Esophagus muscularis mucosa (tissue), 4 donors: Measurements from ENCODE around the gene EPHB1.

ENCODE experiments used
- CTCF ChIP-seq, 3 experiments: fragments of 200-600 bp in 2 of 3; fragments of 450-650 bp in 1 of 3; sonication (generic) in 2 of 3; IDR thresholded peaks; one replicate each; pipeline ENCODE4 v1.5.1; 2017 to 2019; ENCODE audit warnings: antibody characterized with exemption in 3 of 3, mild to moderate bottlenecking in 2 of 3, moderate library complexity in 1 of 3
- EP300 ChIP-seq: sonication (generic); formaldehyde crosslinking; IDR thresholded peaks from one replicate; pipeline ENCODE4 v1.6.1; 2017; ENCODE audit warnings: antibody characterized with exemption
- POLR2A ChIP-seq: fragments of 450-650 bp; IDR thresholded peaks from one replicate; pipeline ENCODE4 v1.6.1; 2017; ENCODE audit warnings: antibody characterized with exemption, moderate library complexity, mild to moderate bottlenecking, low read depth
- POLR2AphosphoS5 ChIP-seq, 2 donors: sonication (generic); formaldehyde crosslinking; IDR thresholded peaks; one replicate each; pipeline ENCODE4 v1.6.1; 2017; ENCODE audit warnings: antibody characterized with exemption in 2 of 2

GRCh38 chr3:134874737-134875413 lies 79.8 kb downstream of the EPHB1 start:
- TF ChIP-seq POLR2A (no peak), CTCF (IDR thresholded peaks at IDR 0.05) (no peak), POLR2AphosphoS5 (IDR thresholded peaks at IDR 0.05) (no peak), EP300 (no peak)
